D721Med (cell line): ENCODE measurements around the gene OR6C3.

ENCODE experiments used
- DNase-seq: peaks from one replicate; pipeline ENCODE4 v3.0.0; 2011; ENCODE audit warnings: low spot score; ENCODE audit not compliant: insufficient read length
- FAIRE-seq: peaks from 2 replicates; lab custom pipeline; 2011; peaks lifted over from hg19 to GRCh38; lab: Jason Lieb, UNC
- TF ChIP-seq, protein P1 (sequence below): IDR thresholded peaks from 2 replicates; pipeline ENCODE4 v1.5.1; 2012; ENCODE audit warnings: mild to moderate bottlenecking, control low read depth; ENCODE audit not compliant: insufficient read depth; ENCODE audit errors: missing control alignments

The OR6C3 gene

DNA sequence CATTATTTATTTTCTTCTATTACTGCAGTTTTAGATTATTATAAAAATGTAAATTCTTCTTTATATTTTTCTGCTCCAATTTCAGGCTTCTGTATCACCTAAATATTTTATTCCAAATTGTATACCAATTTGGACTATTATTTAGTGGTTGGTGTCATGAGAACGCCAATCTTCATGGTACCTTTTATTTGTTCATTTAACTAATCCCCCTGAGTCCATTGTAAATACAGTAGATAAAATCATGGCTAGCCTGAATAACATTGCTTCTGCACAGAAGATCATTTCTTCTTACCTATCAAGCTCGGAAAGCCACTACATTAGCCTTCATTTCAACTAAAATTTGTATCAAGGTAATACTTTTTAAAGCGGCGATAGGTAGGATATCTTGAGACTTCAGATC, 32.1 kb downstream of the OR6C3 start, which contains the start of gene OR6C75:
Gene OR6C75, plus strand, starts transcription at position 301 of the 400 bp plus-strand sequence. CDS start 2,136 bp downstream, outside the sequence.
- TF ChIP-seq, protein P1, sequence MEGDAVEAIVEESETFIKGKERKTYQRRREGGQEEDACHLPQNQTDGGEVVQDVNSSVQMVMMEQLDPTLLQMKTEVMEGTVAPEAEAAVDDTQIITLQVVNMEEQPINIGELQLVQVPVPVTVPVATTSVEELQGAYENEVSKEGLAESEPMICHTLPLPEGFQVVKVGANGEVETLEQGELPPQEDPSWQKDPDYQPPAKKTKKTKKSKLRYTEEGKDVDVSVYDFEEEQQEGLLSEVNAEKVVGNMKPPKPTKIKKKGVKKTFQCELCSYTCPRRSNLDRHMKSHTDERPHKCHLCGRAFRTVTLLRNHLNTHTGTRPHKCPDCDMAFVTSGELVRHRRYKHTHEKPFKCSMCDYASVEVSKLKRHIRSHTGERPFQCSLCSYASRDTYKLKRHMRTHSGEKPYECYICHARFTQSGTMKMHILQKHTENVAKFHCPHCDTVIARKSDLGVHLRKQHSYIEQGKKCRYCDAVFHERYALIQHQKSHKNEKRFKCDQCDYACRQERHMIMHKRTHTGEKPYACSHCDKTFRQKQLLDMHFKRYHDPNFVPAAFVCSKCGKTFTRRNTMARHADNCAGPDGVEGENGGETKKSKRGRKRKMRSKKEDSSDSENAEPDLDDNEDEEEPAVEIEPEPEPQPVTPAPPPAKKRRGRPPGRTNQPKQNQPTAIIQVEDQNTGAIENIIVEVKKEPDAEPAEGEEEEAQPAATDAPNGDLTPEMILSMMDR, result no peak
- DNase-seq (no peak), FAIRE-seq (no peak)

DNA sequence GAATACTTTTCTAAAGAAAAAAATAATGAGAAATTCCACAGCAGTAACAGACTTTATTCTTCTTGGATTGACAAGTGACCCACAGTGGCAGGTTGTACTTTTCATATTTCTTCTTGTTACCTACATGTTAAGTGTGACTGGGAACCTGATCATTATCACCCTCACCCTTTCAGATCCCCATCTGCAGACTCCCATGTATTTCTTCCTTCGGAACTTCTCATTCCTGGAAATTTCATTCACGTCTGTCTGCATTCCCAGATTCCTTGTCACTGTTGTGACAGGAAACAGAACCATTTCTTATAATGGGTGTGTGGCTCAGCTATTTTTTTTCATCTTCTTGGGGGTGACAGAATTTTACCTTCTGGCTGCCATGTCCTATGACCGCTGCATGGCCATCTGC, 34.5 kb downstream of the OR6C3 start:
- FAIRE-seq (no peak), DNase-seq (no peak)
- TF ChIP-seq, protein P1, result no peak

DNA sequence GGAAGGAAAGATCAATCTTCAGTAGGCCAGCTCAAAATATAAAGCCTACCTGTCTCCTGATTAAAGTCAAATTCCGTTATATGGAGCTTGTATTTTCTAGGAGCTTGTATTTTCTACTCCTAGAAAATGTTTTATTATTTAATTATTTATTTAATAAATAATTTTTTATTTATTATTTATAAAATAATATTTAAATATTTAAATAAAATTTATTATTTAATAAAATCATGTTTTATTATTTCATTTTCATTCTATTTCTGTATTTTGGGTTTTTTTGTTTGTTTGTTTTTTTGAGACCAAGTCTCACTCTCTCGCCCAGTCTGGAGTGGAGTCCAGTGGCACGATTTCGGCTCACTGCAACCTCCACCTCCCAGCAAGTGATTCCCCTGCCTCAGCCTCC, 42.0 kb downstream of the OR6C3 start:
- TF ChIP-seq, protein P1, result no peak
- DNase-seq (no peak), FAIRE-seq (no peak)
